NCI-H1048 (cell line): ENCODE data around the gene THAP10.

Source experiments
- DNase-seq: peaks from one replicate; lab custom pipeline; 2025; lab: John Stamatoyannopoulos, UW

The THAP10 gene

GRCh38 chr15:70853973-70854665 lies 38.1 kb downstream of the THAP10 start, which contains the start of gene LARP6:
Gene LARP6, minus strand, starts transcription at chr15:70854157. Its CDS starts 69 bp downstream, at chr15:70854088.
- DNase-seq, result no peak

- DNase-seq, result peak; percentile 8
Measured at GRCh38 chr15:70853318-70853972, 38.8 kb downstream of the THAP10 start.

- no peak for DNase-seq
Measured at GRCh38 chr15:70852501-70853317, 39.5 kb downstream of the THAP10 start.

GRCh38 chr15:70851889-70852288 lies 40.3 kb downstream of the THAP10 start:
- DNase-seq, result no peak

DNA sequence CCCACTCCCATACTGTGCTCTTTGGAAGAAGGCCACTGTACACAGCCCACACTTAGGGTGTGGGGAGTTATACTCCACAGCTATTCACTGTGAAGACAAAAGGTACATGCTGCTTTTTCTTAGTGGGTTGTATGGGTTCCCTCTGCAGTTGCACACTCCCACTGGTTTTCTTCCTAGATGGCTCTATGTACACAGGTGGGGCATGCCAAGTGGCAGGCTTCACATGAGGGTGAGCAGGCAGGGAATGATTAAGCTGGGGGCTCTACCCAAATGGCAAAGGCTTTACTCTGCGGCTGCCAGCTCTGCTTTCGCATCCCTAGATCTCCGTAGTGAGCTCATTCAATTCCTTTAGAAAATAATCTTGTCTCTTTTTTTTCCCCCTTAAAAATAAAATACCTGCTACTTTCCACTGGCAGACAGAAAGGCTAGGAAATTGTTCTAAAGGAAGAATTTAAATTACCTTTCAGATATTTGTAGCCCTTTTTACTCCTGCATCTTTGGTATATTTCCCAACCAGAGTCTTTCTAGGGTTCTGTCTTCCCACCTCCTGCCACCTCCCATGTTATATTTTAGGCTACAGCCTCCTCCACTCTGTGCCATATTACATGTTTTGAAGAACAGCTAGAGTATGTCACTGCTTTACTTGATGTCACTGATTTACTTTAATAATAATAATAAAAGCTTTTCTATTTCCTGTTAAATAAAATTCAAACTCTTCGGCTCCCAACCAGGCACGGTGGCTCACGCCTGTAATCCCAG lies 46.5 kb downstream of the THAP10 start:
- DNase-seq, result no peak

DNA sequence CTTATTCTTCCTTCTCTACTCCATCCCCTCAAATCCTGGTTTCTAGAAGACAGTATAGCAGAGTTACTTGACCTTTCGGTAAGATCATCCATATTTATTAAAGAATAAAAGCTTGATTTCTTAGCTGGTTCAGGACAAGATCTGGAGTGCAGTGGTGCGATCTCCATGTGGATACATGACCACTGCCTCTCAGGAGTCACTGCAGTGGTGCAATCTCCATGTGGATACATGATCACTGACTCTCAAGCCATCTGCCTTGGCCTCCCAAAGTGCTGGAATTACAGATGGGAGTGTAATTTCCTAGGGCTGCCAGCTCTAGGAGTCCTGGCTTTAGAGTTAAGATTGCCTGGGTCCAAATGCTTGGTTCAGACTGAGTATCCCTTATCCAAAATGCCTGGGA lies 54.8 kb downstream of the THAP10 start:
- DNase-seq, result no peak

GRCh38 chr15:70835841-70836240 lies 56.4 kb downstream of the THAP10 start:
- no peak for DNase-seq

- DNase-seq, result no peak
Measured at GRCh38 chr15:70835415-70835814, 56.8 kb downstream of the THAP10 start.

- no peak for DNase-seq
Measured at GRCh38 chr15:70834999-70835398, 57.2 kb downstream of the THAP10 start.

GRCh38 chr15:70833861-70834765 lies 58.1 kb downstream of the THAP10 start:
- no peak for DNase-seq

GRCh38 chr15:70833422-70833821 lies 58.8 kb downstream of the THAP10 start:
- no peak for DNase-seq

- no peak for DNase-seq
Measured at GRCh38 chr15:70832176-70832575, 60.1 kb downstream of the THAP10 start.
